Mucosa of descending colon (tissue), 3 donors: ENCODE results near the gene MNX1. TPM values are rescaled to one million over a fixed set of nuclear protein-coding genes. Genes with fewer than 3 reads are reported as not detected.

Source experiments
- ATAC-seq: fragments of 200-7000 bp; cut with Tn5 transposase; one replicate; pipeline ENCODE4 v1.9.1; 2020; ENCODE audit warnings: mild to moderate bottlenecking, moderate library complexity
- DNase-seq, 3 donors: peaks; one replicate each; pipeline ENCODE4 v3.0.0-alpha.2; 2020
- H3K36me3 ChIP-seq: fragments of 200-600 bp; one replicate; pipeline ENCODE4 v1.8.0; 2021; ENCODE audit warnings: low read depth, mild to moderate bottlenecking
- H3K4me1 ChIP-seq: fragments of 200-600 bp; one replicate; pipeline ENCODE4 v1.8.0; 2021; ENCODE audit warnings: low read depth, mild to moderate bottlenecking
- H3K4me3 ChIP-seq: fragments of 200-600 bp; one replicate; pipeline ENCODE4 v1.8.0; 2021; ENCODE audit warnings: mild to moderate bottlenecking
- H3K9me3 ChIP-seq: fragments of 200-600 bp; one replicate; pipeline ENCODE4 v1.8.0; 2021; ENCODE audit warnings: mild to moderate bottlenecking
- CTCF ChIP-seq: fragments of 200-600 bp; IDR thresholded peaks from one replicate; pipeline ENCODE4 v1.8.0; 2022; ENCODE audit warnings: antibody characterized with exemption, mild to moderate bottlenecking
- intact Hi-C, 2 donors: fragments of 100-400 bp; cut with DNase I in 1 of 2; cut with micrococcal nuclease in 1 of 2; formaldehyde crosslinking; loops; one replicate each; pipeline versions ENCODE4 v1.11.0 to v1.11.1; 2022; cut with DNase I, micrococcal nuclease
- total RNA-seq, 3 donors: library from RNA; stranded (reverse); fragmentation: NEBNext Ultra II Directional in 2 of 3; extraction: Animal tissue kit (Norgen Biotek cat#: 25700) in 2 of 3; gene quantifications; one replicate each; pipeline versions ENCODE4 v1.2.1 to v1.2.4, GENCODE V29; 2021 to 2023
- donor health status: DM: no; HTN: no; CAD: no; lungs with moderate emphysema.
- donor health status: DM: no; HTN: no; CAD: no.
- donor health status: DM: no; HTN: yes; CAD: no.

Gene MNX1
- total RNA-seq, 3 donors from 2014 or later, result 9.7 to 24.9 (median 24.0) TPM

- DNase-seq (no peak), ATAC-seq (no peak)
- Histone ChIP-seq H3K4me3 (no peak overlapping the region), H3K9me3 (no peaks in the 10 kb centered on the region), H3K36me3 (no peaks in the 10 kb centered on the region), H3K4me1 (peaks cover 29% of the 10 kb centered on the region)
- intact Hi-C loops, result no loop called here
- no peak for TF ChIP-seq CTCF
Observed at GRCh38 chr7:157016352-157017041, 6.0 kb upstream of the MNX1 start.

GRCh38 chr7:157016024-157016351 is 5.5 kb upstream of the MNX1 start:
- intact Hi-C loops, result no loop called here
- H3K4me3 ChIP-seq, result no peak overlapping the region
- H3K4me1 ChIP-seq, result peaks cover 29% of the 10 kb centered on the region
- no peak for ATAC-seq
- no peak for TF ChIP-seq CTCF
- no peaks in the 10 kb centered on the region for H3K36me3 ChIP-seq
- H3K9me3 ChIP-seq, result no peaks in the 10 kb centered on the region
- no peak for DNase-seq

GRCh38 chr7:157014635-157015555 is 4.4 kb upstream of the MNX1 start:
- intact Hi-C loops, result no loop called here
- DNase-seq, result no peak
- ATAC-seq, result no peak

GRCh38 chr7:157013602-157014549 is 3.4 kb upstream of the MNX1 start:
- DNase-seq (peak in 1 of 3 donors; percentile 45), ATAC-seq (peak; percentile 28)
- no peak overlapping the region for H3K4me3 ChIP-seq
- no peak for TF ChIP-seq CTCF
- H3K4me1 ChIP-seq, result peaks cover 19% of the 10 kb centered on the region
- H3K36me3 ChIP-seq, result no peaks in the 10 kb centered on the region
- no peaks in the 10 kb centered on the region for H3K9me3 ChIP-seq
- intact Hi-C loops, result no loop called here

More at GRCh38 chr7:157014635-157015555, 4.4 kb upstream of the MNX1 start:
- H3K4me1 ChIP-seq, result peaks cover 24% of the 10 kb centered on the region
- TF ChIP-seq CTCF, result no peak
- no peaks in the 10 kb centered on the region for H3K9me3 ChIP-seq
- H3K36me3 ChIP-seq, result no peaks in the 10 kb centered on the region
- no peak overlapping the region for H3K4me3 ChIP-seq

- H3K36me3 ChIP-seq, result no peaks in the 10 kb centered on the region
- peaks cover 13% of the 10 kb centered on the region for H3K4me1 ChIP-seq
- H3K4me3 ChIP-seq, result no peak overlapping the region
- DNase-seq (no peak), ATAC-seq (no peak)
- TF ChIP-seq CTCF, result no peak
- no peaks in the 10 kb centered on the region for H3K9me3 ChIP-seq
- intact Hi-C loops, result no loop called here
Observed at GRCh38 chr7:157013101-157013500, 2.6 kb upstream of the MNX1 start.
